Natural killer cell treated with Interleukin-12 subunit alpha and Interleukin-12 subunit beta and Interleukin-15 and Interleukin-18, amount 100 ng/mL, for 72 hours (primary cell): ENCODE data around the gene WWTR1. TPM values are rescaled to one million over a fixed set of nuclear protein-coding genes. Genes with fewer than 3 reads are reported as not detected.

Experiments
- ATAC-seq, 2 donors: fragments of 150-1000 bp; cut with Tn5 transposase in 1 of 2; sonication (Bioruptor Pico), chemical (Tn5 transposase) in 1 of 2; 2 replicates each; pipeline ENCODE4 v1.10.0; 2021
- DNase-seq: peaks from one replicate; pipeline ENCODE4 v3.0.0; 2022; ENCODE audit warnings: low spot score
- H3K27ac Mint-ChIP-seq, 2 donors: 1 replicate in 1 of 2; 2 replicates in 1 of 2; pipeline ENCODE4 v1.8.0; 2022; ENCODE audit warnings: mixed read lengths in 2 of 2, mild to moderate bottlenecking in 1 of 2, moderate library complexity in 1 of 2
- H3K27me3 Mint-ChIP-seq, 2 donors: 1 replicate in 1 of 2; 2 replicates in 1 of 2; pipeline ENCODE4 v1.8.0; 2022; ENCODE audit warnings: mixed read lengths in 2 of 2
- H3K36me3 Mint-ChIP-seq: one replicate; pipeline ENCODE4 v1.8.0; 2022; ENCODE audit warnings: mixed read lengths
- H3K4me1 Mint-ChIP-seq, 2 donors: 1 replicate in 1 of 2; 2 replicates in 1 of 2; pipeline ENCODE4 v1.8.0; 2022; ENCODE audit warnings: low read depth in 2 of 2, mixed read lengths in 2 of 2, mild to moderate bottlenecking in 1 of 2
- H3K4me3 Mint-ChIP-seq: one replicate; pipeline ENCODE4 v1.8.0; 2022; ENCODE audit warnings: mixed read lengths
- H3K9me3 Mint-ChIP-seq: 2 replicates; pipeline ENCODE4 v1.8.0; 2022; ENCODE audit warnings: mixed read lengths
- total RNA-seq, 2 donors: library from RNA; stranded (reverse); gene quantifications; one replicate each; pipeline ENCODE4 v1.2.3, GENCODE V29; 2022

The WWTR1 gene
- total RNA-seq, 2 donors from 2014 or later, result 0.55 to 6.7 TPM

DNA sequence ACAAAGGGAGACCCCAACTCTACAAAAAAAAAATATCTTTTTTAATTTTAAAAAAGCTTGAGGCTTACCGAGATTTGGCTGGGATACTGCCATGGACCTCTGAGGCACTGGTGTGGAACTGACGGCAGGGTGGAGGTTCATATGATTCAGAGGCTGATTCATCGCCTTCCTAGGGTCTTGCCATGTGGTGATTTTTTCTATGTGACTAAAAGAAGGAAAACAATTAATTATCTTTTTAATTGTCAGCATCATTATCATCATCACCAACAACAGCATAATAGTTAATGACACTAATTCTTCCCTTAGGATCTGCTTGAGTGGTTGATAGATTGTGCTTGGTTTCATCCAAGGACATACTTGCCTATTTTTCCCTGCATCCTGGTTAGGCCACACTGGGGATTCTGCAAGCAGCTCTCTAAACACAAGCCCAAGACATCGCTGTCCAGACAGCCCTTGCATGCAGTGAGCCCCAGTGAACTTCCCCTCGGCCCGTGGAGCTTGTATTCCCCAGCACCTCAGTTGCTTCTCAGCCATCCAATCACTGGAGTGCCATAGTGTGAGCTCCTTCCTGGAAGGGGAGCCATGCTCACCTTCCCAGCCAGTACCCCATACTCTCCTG, 84.9 kb downstream of the WWTR1 start:
- H3K27ac Mint-ChIP-seq, result no peak overlapping the region
- peaks cover 2% of the 10 kb centered on the region for H3K9me3 Mint-ChIP-seq
- H3K4me1 Mint-ChIP-seq, result peaks cover 15 to 29% of the 10 kb centered on the region in 2 donors

GRCh38 chr3:149571381-149571780, 86.4 kb downstream of the WWTR1 start:
- H3K27me3 Mint-ChIP-seq, result peaks cover 0 to under 1% of the 10 kb centered on the region in 2 donors
- DNase-seq (no peak), ATAC-seq (no peak)
- peaks cover 2% of the 10 kb centered on the region for H3K9me3 Mint-ChIP-seq
- H3K4me1 Mint-ChIP-seq, result peaks cover 12 to 24% of the 10 kb centered on the region in 2 donors
- no peaks in the 10 kb centered on the region for H3K36me3 Mint-ChIP-seq
- no peak overlapping the region for H3K27ac Mint-ChIP-seq
- no peak overlapping the region for H3K4me3 Mint-ChIP-seq

More for the DNA sequence above, 84.9 kb downstream of the WWTR1 start:
- ATAC-seq (peak in 1 of 2 donors; percentile 45), DNase-seq (no peak)
- H3K27me3 Mint-ChIP-seq, result no peaks in the 10 kb centered on the region
- no peak overlapping the region for H3K4me3 Mint-ChIP-seq
- no peaks in the 10 kb centered on the region for H3K36me3 Mint-ChIP-seq

DNA sequence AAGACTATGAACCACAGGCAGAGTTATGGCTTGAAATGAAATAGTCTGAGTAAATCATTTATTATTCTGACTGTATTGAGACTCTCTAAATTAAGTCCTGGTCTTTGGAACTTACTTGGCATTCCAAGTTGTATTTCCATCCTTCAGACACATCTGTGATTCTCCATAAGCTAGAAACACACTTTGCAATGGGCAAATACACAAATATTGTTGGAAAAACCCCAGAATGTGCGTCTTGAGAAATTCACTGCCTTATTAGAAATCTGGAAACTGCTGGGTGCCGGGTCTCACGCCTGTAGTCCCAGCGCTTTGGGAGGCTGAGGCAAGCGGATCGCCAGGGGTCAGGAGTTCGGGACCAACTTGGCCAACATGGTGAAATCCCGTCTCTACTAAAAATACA, 87.8 kb downstream of the WWTR1 start:
- H3K4me3 Mint-ChIP-seq, result no peak overlapping the region
- no peak overlapping the region for H3K27ac Mint-ChIP-seq
- peaks cover 5 to 11% of the 10 kb centered on the region in 2 donors for H3K4me1 Mint-ChIP-seq
- DNase-seq (no peak), ATAC-seq (no peak)
- H3K27me3 Mint-ChIP-seq, result peaks cover 0 to 5% of the 10 kb centered on the region in 2 donors
- H3K9me3 Mint-ChIP-seq, result peaks cover 2% of the 10 kb centered on the region
- H3K36me3 Mint-ChIP-seq, result no peaks in the 10 kb centered on the region

- Mint-ChIP-seq H3K9me3 (no peaks in the 10 kb centered on the region), H3K4me1 (no peaks in the 10 kb centered on the region), H3K27ac (no peak overlapping the region), H3K36me3 (no peaks in the 10 kb centered on the region), H3K27me3 (peaks cover 0 to 5% of the 10 kb centered on the region in 2 donors), H3K4me3 (no peak overlapping the region)
- ATAC-seq, result no peak
- no peak for DNase-seq
Measured at GRCh38 chr3:149567381-149567780, 90.4 kb downstream of the WWTR1 start.

DNA sequence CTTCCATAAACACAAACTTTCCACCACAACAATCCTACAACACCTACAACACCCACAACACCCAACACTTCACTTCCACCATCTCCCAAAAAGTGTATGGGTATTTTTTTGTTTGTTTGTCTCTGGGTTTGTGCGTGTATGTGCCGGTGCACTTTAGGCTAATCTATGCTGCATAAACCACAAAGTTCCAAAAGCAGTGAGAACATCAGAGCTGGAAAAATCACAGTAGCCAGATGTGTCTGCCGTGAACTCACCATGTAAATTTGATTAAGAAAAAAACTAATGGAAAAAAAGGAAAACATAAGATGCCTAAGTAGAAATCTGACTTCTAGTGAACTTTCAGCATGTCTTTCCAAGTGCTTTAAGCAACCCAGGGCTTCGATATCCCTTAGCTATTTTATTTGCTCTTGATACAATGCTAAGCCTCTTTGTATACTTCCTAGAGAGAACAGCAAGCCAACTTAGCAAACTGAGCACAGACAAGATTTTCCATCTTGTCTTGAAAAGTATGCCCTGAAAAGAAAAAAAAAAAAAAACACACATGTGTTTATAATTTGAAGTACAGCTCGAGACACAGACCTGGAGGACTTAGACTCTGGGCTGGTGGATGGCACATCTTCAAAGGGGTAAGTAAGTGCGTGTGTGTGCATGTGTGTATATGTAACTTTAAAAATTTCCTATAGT, 91.4 kb downstream of the WWTR1 start:
- ATAC-seq, result no peak
- Mint-ChIP-seq H3K27ac (no peak overlapping the region), H3K27me3 (peaks cover 0 to 5% of the 10 kb centered on the region in 2 donors), H3K36me3 (no peaks in the 10 kb centered on the region), H3K4me1 (no peaks in the 10 kb centered on the region), H3K4me3 (no peak overlapping the region), H3K9me3 (no peaks in the 10 kb centered on the region)
- no peak for DNase-seq

DNA sequence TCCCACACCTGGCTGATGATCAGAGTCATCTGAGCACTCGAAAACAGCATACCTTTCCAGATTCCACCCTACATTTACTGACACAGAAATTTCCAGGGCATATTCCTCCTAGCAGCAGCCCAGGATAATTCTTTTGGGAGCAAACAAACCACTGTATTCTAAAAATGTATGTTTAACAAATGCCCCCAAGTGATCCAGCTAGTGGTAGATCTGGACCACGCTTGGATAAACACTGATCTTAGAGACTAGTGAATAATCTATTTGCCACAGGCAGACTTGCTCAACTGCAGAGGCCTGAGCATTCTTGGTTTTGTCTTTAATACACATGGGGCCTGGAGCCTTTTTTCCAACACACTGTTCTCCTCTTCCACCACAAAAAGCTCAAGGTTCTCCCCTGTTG, 93.7 kb downstream of the WWTR1 start:
- ATAC-seq (no peak), DNase-seq (no peak)
- no peaks in the 10 kb centered on the region for H3K9me3 Mint-ChIP-seq
- H3K4me3 Mint-ChIP-seq, result no peak overlapping the region
- H3K27me3 Mint-ChIP-seq, result peaks cover 0 to 11% of the 10 kb centered on the region in 2 donors
- no peak overlapping the region for H3K27ac Mint-ChIP-seq
- H3K36me3 Mint-ChIP-seq, result no peaks in the 10 kb centered on the region
- no peaks in the 10 kb centered on the region for H3K4me1 Mint-ChIP-seq

- Mint-ChIP-seq H3K27me3 (peaks cover 0 to 13% of the 10 kb centered on the region in 2 donors), H3K4me1 (no peaks in the 10 kb centered on the region), H3K4me3 (no peak overlapping the region), H3K36me3 (no peaks in the 10 kb centered on the region), H3K9me3 (no peaks in the 10 kb centered on the region), H3K27ac (no peak overlapping the region)
- no peak for ATAC-seq
- no peak for DNase-seq
Measured at GRCh38 chr3:149563114-149563513, 94.7 kb downstream of the WWTR1 start.

DNA sequence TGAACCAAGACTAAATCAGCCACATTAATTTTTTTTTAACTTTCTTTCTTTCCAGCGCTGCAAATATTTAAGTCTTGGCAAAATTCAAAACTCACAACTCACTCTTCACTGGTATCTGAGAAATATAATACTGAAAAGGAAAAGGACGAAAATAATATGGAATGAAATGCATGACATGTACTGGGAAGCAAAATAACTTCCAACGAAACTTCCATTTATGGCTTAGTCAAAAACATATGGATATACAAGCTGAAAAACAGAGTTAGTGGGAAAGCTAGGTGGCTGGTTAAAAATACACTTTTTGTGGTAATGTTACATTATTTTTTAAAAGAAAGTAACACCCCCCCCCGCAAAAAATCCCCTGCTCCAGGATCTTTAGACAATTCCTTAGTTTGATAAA, 97.2 kb downstream of the WWTR1 start:
- Mint-ChIP-seq H3K4me3 (no peak overlapping the region), H3K36me3 (no peaks in the 10 kb centered on the region), H3K27me3 (peaks cover 0 to 8% of the 10 kb centered on the region in 2 donors), H3K27ac (no peak overlapping the region), H3K4me1 (no peaks in the 10 kb centered on the region), H3K9me3 (no peaks in the 10 kb centered on the region)
- no peak for DNase-seq
- ATAC-seq, result no peak

- no peak for ATAC-seq
- no peak overlapping the region for H3K4me3 Mint-ChIP-seq
- H3K4me1 Mint-ChIP-seq, result no peaks in the 10 kb centered on the region
- no peak overlapping the region for H3K27ac Mint-ChIP-seq
- DNase-seq, result no peak
- H3K36me3 Mint-ChIP-seq, result no peaks in the 10 kb centered on the region
- peaks cover 0 to 8% of the 10 kb centered on the region in 2 donors for H3K27me3 Mint-ChIP-seq
- no peaks in the 10 kb centered on the region for H3K9me3 Mint-ChIP-seq
Measured at GRCh38 chr3:149560001-149560400, 97.8 kb downstream of the WWTR1 start.

GRCh38 chr3:149559525-149559924, 98.3 kb downstream of the WWTR1 start:
- H3K9me3 Mint-ChIP-seq, result no peaks in the 10 kb centered on the region
- ATAC-seq, result no peak
- no peak overlapping the region for H3K27ac Mint-ChIP-seq
- no peak for DNase-seq
- no peak overlapping the region for H3K4me3 Mint-ChIP-seq
- H3K36me3 Mint-ChIP-seq, result no peaks in the 10 kb centered on the region
- no peaks in the 10 kb centered on the region for H3K4me1 Mint-ChIP-seq
- H3K27me3 Mint-ChIP-seq, result peaks cover 0 to 8% of the 10 kb centered on the region in 2 donors

DNA sequence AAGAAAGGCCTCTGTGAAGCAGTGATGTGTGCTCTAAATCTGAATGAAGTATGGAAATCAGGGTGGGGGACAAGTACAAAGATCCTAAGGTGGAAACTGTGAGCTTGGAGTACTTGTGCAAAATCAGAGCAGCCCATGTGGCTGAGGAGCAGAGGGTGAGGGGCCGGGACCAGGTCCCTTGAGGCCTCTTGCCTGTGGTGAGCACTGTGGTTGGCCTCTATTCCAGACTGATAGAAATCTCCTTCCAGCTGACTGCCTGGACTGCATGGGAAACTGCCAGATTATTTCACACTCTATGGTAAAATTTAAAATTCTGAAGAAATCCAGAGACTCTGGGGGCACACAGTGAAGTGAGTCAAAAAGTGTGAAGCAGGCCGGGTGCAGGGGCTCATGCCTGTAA, 101.9 kb downstream of the WWTR1 start:
- H3K4me1 Mint-ChIP-seq, result no peaks in the 10 kb centered on the region
- no peak for DNase-seq
- no peak overlapping the region for H3K27ac Mint-ChIP-seq
- H3K36me3 Mint-ChIP-seq, result no peaks in the 10 kb centered on the region
- ATAC-seq, result no peak
- no peak overlapping the region for H3K4me3 Mint-ChIP-seq
- H3K27me3 Mint-ChIP-seq, result peaks cover 0 to 8% of the 10 kb centered on the region in 2 donors
- no peaks in the 10 kb centered on the region for H3K9me3 Mint-ChIP-seq

DNA sequence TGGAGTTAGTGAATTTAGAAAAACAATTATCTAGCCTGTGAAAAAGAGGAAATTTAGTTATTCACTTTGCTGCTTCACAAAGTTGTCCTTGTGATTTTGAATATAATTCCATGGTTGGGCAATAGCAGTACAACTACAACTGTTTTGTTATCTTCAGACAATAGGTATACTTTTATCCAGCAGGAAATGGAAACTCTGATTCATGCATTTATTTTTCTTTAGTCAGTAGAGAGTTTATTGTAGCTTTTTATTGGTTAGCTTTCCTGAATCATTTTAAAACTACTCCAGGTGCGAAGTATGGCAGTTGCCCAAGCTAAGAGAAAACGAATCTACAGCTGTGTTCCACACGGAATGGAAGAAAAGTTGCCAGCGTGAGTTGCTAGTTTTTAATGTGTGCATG, 103.0 kb downstream of the WWTR1 start:
- no peak for ATAC-seq
- Mint-ChIP-seq H3K27ac (no peak overlapping the region), H3K9me3 (no peaks in the 10 kb centered on the region)

DNA sequence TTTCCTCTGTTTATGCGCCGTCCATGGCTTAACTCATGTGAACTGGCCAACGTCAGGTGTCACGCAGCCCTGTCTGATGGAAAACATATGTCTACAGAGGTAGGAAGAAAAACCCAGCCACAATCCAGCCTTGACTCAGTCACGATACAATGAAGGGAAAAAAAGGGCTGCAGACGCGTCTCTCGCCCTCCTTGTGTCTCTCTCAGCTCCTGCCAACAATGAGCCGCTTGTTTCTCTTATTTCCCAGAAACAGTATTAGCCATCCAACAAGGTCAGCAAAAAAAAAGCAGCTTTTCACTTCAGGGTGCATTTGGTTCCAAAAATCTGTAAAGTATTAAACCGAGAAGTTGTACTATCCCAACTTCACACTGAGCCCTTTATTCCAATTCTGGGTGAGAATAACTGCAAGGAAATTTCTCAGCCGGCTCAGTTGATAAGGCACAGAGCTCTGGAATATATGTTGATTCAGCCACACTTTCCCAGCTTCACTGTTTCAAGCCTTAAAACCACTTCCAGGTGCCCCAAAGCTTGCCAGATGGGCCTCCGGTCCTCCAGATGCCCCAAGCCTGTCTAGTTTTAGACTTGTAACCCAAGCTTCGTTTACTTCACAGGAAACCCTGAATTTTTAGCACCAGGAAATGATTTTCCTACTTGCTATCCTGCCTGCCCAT, 103.9 kb downstream of the WWTR1 start:
- Mint-ChIP-seq H3K4me1 (no peaks in the 10 kb centered on the region), H3K27ac (no peak overlapping the region), H3K36me3 (no peaks in the 10 kb centered on the region), H3K4me3 (no peak overlapping the region), H3K9me3 (no peaks in the 10 kb centered on the region), H3K27me3 (peaks cover 4 to 7% of the 10 kb centered on the region in 2 donors)
- ATAC-seq (no peak), DNase-seq (no peak)

More for the DNA sequence above, 103.0 kb downstream of the WWTR1 start:
- no peak for DNase-seq
- Mint-ChIP-seq H3K4me1 (no peaks in the 10 kb centered on the region), H3K4me3 (no peak overlapping the region), H3K36me3 (no peaks in the 10 kb centered on the region), H3K27me3 (peaks cover 0 to 4% of the 10 kb centered on the region in 2 donors)

GRCh38 chr3:149552700-149553099, 105.1 kb downstream of the WWTR1 start:
- no peak overlapping the region for H3K4me3 Mint-ChIP-seq
- no peaks in the 10 kb centered on the region for H3K36me3 Mint-ChIP-seq
- no peaks in the 10 kb centered on the region for H3K4me1 Mint-ChIP-seq
- no peak for DNase-seq
- no peak for ATAC-seq
- no peak overlapping the region for H3K27ac Mint-ChIP-seq
- H3K9me3 Mint-ChIP-seq, result no peaks in the 10 kb centered on the region
- H3K27me3 Mint-ChIP-seq, result peaks cover 6 to 8% of the 10 kb centered on the region in 2 donors
